H9 (cell line): Measurements from ENCODE around the gene HNRNPK. TPM values are rescaled to one million over a fixed set of nuclear protein-coding genes. Genes with fewer than 3 reads are reported as not detected.

ENCODE experiments used
- DNase-seq: peaks from one replicate; pipeline ENCODE4 v3.0.0-alpha.2; 2017
- H2AFZ ChIP-seq: one replicate; pipeline ENCODE4 v1.6.1; 2013; ENCODE audit warnings: mild to moderate bottlenecking, low read length, control low read depth, moderate library complexity
- H2AK5ac ChIP-seq: 2 replicates; pipeline ENCODE4 v1.6.1; 2013; ENCODE audit warnings: low read length, control low read depth, mixed read lengths; ENCODE audit not compliant: insufficient read length
- H2BK120ac ChIP-seq: one replicate; pipeline ENCODE4 v1.6.1; 2013; ENCODE audit warnings: low read depth, mild to moderate bottlenecking, low read length, control low read depth, inconsistent platforms; ENCODE audit not compliant: poor library complexity, severe bottlenecking
- H2BK12ac ChIP-seq: 2 replicates; pipeline ENCODE4 v1.6.1; 2013; ENCODE audit warnings: low read length, control low read depth, mixed read lengths, low read depth; ENCODE audit not compliant: insufficient read length
- H2BK15ac ChIP-seq: 2 replicates; pipeline ENCODE4 v1.6.1; 2013; ENCODE audit warnings: low read depth, low read length, control low read depth
- H2BK20ac ChIP-seq: one replicate; pipeline ENCODE4 v1.6.1; 2013; ENCODE audit warnings: low read depth, mild to moderate bottlenecking, low read length, control low read depth, inconsistent platforms; ENCODE audit not compliant: poor library complexity, severe bottlenecking
- H2BK5ac ChIP-seq: 2 replicates; pipeline ENCODE4 v1.6.1; 2013; ENCODE audit warnings: low read length, control low read depth, mixed read lengths; ENCODE audit not compliant: insufficient read length
- H3K14ac ChIP-seq: 2 replicates; pipeline ENCODE4 v1.6.1; 2013; ENCODE audit warnings: low read length, control low read depth; ENCODE audit not compliant: insufficient read depth
- H3K18ac ChIP-seq: 2 replicates; pipeline ENCODE4 v1.6.1; 2013; ENCODE audit warnings: low read depth, mild to moderate bottlenecking, mixed read lengths, low read length, control low read depth; ENCODE audit not compliant: insufficient read length
- H3K23ac ChIP-seq: 2 replicates; pipeline ENCODE4 v1.6.1; 2013; ENCODE audit warnings: low read length, control low read depth, mixed read lengths, low read depth; ENCODE audit not compliant: insufficient read length
- H3K23me2 ChIP-seq: 2 replicates; pipeline ENCODE4 v1.6.1; 2013; ENCODE audit warnings: low read depth, mild to moderate bottlenecking, mixed read lengths, low read length, control low read depth; ENCODE audit not compliant: insufficient read length, poor library complexity, severe bottlenecking
- H3K27ac ChIP-seq: 2 replicates; pipeline ENCODE4 v1.5.1; 2013; ENCODE audit warnings: low read length, control low read depth, mixed read lengths, low read depth; ENCODE audit not compliant: insufficient read length
- H3K27me3 ChIP-seq: 2 replicates; pipeline ENCODE4 v1.6.1; 2013; ENCODE audit warnings: low read length, control low read depth, inconsistent platforms; ENCODE audit not compliant: insufficient read depth
- H3K4ac ChIP-seq: 2 replicates; pipeline ENCODE4 v1.6.1; 2013; ENCODE audit warnings: low read depth, mild to moderate bottlenecking, control low read depth, inconsistent platforms, low read length, moderate library complexity
- H3K4me1 ChIP-seq: 2 replicates; pipeline ENCODE4 v1.6.1; 2013; ENCODE audit warnings: low read length, control low read depth, inconsistent platforms; ENCODE audit not compliant: insufficient read depth
- H3K4me2 ChIP-seq: 2 replicates; pipeline ENCODE4 v1.6.1; 2013; ENCODE audit warnings: low read length, control low read depth, mixed read lengths; ENCODE audit not compliant: insufficient read length, insufficient read depth
- H3K56ac ChIP-seq: 2 replicates; pipeline ENCODE4 v1.6.1; 2013; ENCODE audit warnings: low read depth, mild to moderate bottlenecking, mixed read lengths, low read length, control low read depth; ENCODE audit not compliant: insufficient read length
- H3K79me1 ChIP-seq: 2 replicates; pipeline ENCODE4 v1.6.1; 2013; ENCODE audit warnings: low read depth, mild to moderate bottlenecking, moderate library complexity, low read length, control low read depth, inconsistent platforms; ENCODE audit not compliant: insufficient read depth, poor library complexity, severe bottlenecking
- H3K79me2 ChIP-seq: 2 replicates; pipeline ENCODE4 v1.6.1; 2013; ENCODE audit warnings: low read length, control low read depth, inconsistent platforms; ENCODE audit not compliant: insufficient read depth
- H3K9ac ChIP-seq: 2 replicates; pipeline ENCODE4 v1.6.1; 2013; ENCODE audit warnings: low read length, control low read depth, mixed read lengths; ENCODE audit not compliant: insufficient read length; ENCODE audit errors: extremely low read depth
- H3K9me3 ChIP-seq: one replicate; pipeline ENCODE4 v1.6.1; 2013; ENCODE audit warnings: low read depth, low read length, inconsistent platforms; ENCODE audit not compliant: control insufficient read depth
- H3T11ph ChIP-seq: one replicate; pipeline ENCODE4 v1.6.1; 2013; ENCODE audit warnings: mild to moderate bottlenecking, low read length, control low read depth, inconsistent platforms
- H4K20me1 ChIP-seq: one replicate; pipeline ENCODE4 v1.6.1; 2013; ENCODE audit not compliant: control insufficient read depth, insufficient read length, insufficient read depth
- H4K5ac ChIP-seq: 2 replicates; pipeline ENCODE4 v1.6.1; 2013; ENCODE audit warnings: low read depth, mild to moderate bottlenecking, mixed read lengths, low read length, control low read depth; ENCODE audit not compliant: insufficient read length
- H4K8ac ChIP-seq: replicated peaks from 2 replicates; pipeline ENCODE4 v1.6.1; 2013; ENCODE audit warnings: low read length, control low read depth, mixed read lengths, low read depth; ENCODE audit not compliant: insufficient read length
- H4K91ac ChIP-seq: 2 replicates; pipeline ENCODE4 v1.6.1; 2013; ENCODE audit warnings: low read depth, mild to moderate bottlenecking, moderate library complexity, mixed read lengths, low read length, control low read depth; ENCODE audit not compliant: insufficient read length
- H3K27ac Mint-ChIP-seq, 3 experiments: 2 replicates in 2 of 3; 3 replicates in 1 of 3; pipeline ENCODE4 v1.8.0; 2020 to 2021; ENCODE audit warnings: mixed read lengths in 3 of 3, mild to moderate bottlenecking in 1 of 3, moderate library complexity in 1 of 3
- H3K27me3 Mint-ChIP-seq: 2 replicates; pipeline ENCODE4 v1.8.0; 2021; ENCODE audit warnings: low read depth, mild to moderate bottlenecking, moderate library complexity, mixed read lengths
- H3K36me3 Mint-ChIP-seq, 3 experiments: 2 replicates in 2 of 3; 3 replicates in 1 of 3; pipeline ENCODE4 v1.8.0; 2020 to 2021; ENCODE audit warnings: low read depth in 3 of 3, mixed read lengths in 3 of 3; ENCODE audit not compliant: insufficient read depth in 1 of 3
- H3K4me1 Mint-ChIP-seq, 2 experiments: 2 replicates each; pipeline ENCODE4 v1.8.0; 2020; ENCODE audit warnings: mixed read lengths in 2 of 2
- H3K4me3 Mint-ChIP-seq, 2 experiments: 2 replicates in 1 of 2; 3 replicates in 1 of 2; pipeline ENCODE4 v1.8.0; 2020 to 2021; ENCODE audit warnings: mild to moderate bottlenecking in 2 of 2, mixed read lengths in 2 of 2, moderate library complexity in 1 of 2
- H3K9me3 Mint-ChIP-seq, 2 experiments: 2 replicates in 1 of 2; 3 replicates in 1 of 2; pipeline ENCODE4 v1.8.0; 2020; ENCODE audit warnings: mild to moderate bottlenecking in 2 of 2, mixed read lengths in 2 of 2, moderate library complexity in 1 of 2
- WGBS: extraction: QIAGEN DNeasy Blood & Tissue Kit; methylation state at CpG from one replicate; pipeline ENCODE4 v1.1.7; 2013; ENCODE audit warnings: missing lambda C conversion rate, low lambda C conversion rate, mixed read lengths; ENCODE audit not compliant: insufficient read length; ENCODE audit errors: extremely low coverage; 5-methylcytosine and 5-hydroxymethylcytosine counted together
- total RNA-seq: library from RNA; stranded (reverse); gene quantifications from 2 replicates; pipeline ENCODE4 v1.2.1, GENCODE V29; 2021
- TF ChIP-seq, protein P1 (sequence below): fragments of 200-600 bp; sonication (generic); conservative IDR thresholded peaks from 3 replicates; pipeline ENCODE4 v1.8.0; 2021; ENCODE audit warnings: antibody characterized with exemption, mild to moderate bottlenecking

Gene HNRNPK
- total RNA-seq, 1 experiment from 2014 or later = 790 TPM

DNA sequence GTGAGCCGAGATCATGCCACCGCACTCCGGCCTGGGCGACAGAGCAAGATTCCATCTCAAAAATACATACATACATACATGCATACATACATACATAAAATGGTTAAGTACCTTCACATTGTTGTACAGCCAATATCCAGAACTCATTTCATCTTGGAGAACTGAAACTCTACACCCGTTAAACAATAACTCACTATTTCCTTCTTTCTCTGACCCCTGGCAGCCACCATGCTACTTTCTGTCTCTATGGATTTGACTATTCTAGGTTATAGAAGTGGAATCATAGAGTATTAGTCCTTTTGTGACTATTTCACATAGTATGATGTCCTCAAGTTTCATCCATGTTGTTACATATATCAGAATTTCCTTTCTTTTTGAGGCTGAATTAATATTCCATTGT is 49.1 kb downstream of the HNRNPK start:
- no peak overlapping the region for H3K4ac ChIP-seq
- H3K23ac ChIP-seq = no peak overlapping the region
- no peaks in the 10 kb centered on the region for H4K20me1 ChIP-seq
- no peak overlapping the region for H2BK20ac ChIP-seq
- H4K5ac ChIP-seq = no peak overlapping the region
- Mint-ChIP-seq H3K4me1 (peaks cover 12 to 14% of the 10 kb centered on the region in 2 experiments), H3K27me3 (peaks cover 1% of the 10 kb centered on the region; the same call in 1 of the 2 replicates), H3K36me3 (no peaks in the 10 kb centered on the region), H3K4me3 (no peak overlapping the region; a peak in 1 of 5 replicates), H3K9me3 (no peaks in the 10 kb centered on the region), H3K27ac (no peak overlapping the region)
- H3K79me1 ChIP-seq = no peaks in the 10 kb centered on the region
- H3K4me2 ChIP-seq = no peak overlapping the region
- H3K27me3 ChIP-seq = no peaks in the 10 kb centered on the region
- H3T11ph ChIP-seq = no peak overlapping the region
- no peak overlapping the region for H2BK12ac ChIP-seq
- no peaks in the 10 kb centered on the region for H3K79me2 ChIP-seq
- H2BK120ac ChIP-seq = no peak overlapping the region
- H3K23me2 ChIP-seq = no peaks in the 10 kb centered on the region
- WGBS = no CpG with 5 or more reads among the region's 5 CpGs
- H3K27ac ChIP-seq = no peak overlapping the region
- no peak overlapping the region for H3K9ac ChIP-seq
- no peak overlapping the region for H2AK5ac ChIP-seq
- no peak overlapping the region for H2AFZ ChIP-seq
- no peak overlapping the region for H3K18ac ChIP-seq
- no peaks in the 10 kb centered on the region for H3K4me1 ChIP-seq
- TF ChIP-seq, protein P1, sequence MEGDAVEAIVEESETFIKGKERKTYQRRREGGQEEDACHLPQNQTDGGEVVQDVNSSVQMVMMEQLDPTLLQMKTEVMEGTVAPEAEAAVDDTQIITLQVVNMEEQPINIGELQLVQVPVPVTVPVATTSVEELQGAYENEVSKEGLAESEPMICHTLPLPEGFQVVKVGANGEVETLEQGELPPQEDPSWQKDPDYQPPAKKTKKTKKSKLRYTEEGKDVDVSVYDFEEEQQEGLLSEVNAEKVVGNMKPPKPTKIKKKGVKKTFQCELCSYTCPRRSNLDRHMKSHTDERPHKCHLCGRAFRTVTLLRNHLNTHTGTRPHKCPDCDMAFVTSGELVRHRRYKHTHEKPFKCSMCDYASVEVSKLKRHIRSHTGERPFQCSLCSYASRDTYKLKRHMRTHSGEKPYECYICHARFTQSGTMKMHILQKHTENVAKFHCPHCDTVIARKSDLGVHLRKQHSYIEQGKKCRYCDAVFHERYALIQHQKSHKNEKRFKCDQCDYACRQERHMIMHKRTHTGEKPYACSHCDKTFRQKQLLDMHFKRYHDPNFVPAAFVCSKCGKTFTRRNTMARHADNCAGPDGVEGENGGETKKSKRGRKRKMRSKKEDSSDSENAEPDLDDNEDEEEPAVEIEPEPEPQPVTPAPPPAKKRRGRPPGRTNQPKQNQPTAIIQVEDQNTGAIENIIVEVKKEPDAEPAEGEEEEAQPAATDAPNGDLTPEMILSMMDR = no peak
- no peak for DNase-seq
- H3K9me3 ChIP-seq = no peaks in the 10 kb centered on the region
- H3K56ac ChIP-seq = no peak overlapping the region
- H2BK5ac ChIP-seq = no peak overlapping the region
- no peak overlapping the region for H2BK15ac ChIP-seq
- no peak overlapping the region for H4K8ac ChIP-seq
- no peak overlapping the region for H3K14ac ChIP-seq
- H4K91ac ChIP-seq = no peak overlapping the region
